ENCODE data around the gene RAP1GAP.

Gene RAP1GAP

DNA sequence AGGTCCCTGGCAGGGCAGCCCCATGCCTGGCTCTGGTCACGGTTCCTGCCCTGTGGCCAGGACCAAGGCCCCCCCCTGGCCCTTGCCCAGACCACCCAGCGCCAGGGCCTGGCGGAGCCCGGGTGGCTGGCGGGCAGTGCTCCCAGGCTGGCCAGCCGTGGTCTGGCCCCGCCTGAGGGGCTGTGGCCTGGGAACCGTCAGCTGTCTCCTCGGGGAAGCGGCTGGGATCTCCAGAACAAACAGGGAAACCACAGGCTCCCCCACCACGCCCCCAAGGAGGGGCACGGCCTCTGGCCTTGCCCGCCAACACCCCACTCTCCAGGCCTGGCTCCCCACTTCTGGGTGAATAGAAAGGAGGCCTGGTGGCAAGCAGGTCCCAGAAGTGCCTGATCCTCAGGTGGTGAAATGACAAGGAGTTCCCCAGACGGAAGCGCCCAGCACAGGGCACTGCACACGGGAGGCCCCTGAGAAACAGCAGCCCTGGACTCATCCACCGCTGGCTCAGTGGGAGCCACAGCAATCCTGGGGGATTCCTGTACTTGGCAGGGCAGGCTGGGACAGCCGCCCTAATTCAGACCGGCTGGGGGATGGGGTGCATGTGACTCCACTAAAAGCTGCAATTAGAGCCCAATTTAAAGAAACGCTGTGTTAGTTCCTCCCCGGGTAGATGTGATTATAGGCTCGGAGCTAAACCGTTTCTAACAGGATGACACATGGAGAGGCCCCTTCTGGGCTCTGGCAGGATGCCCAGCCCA, 78.9 kb downstream of the RAP1GAP start:
- Histone ChIP-seq H3K36me3 (no peaks in the 10 kb centered on the region), H3K4me1 (ENCODE audit: control insufficient read depth in 1 of 2, insufficient read depth in 1 of 2, low read depth in 1 of 2, low read length in 1 of 2) (peaks cover 76 to 80% of the 10 kb centered on the region in 2 experiments), H3K27ac (peak overlapping the region; percentile 89), H3K27me3 (no peaks in the 10 kb centered on the region), H3K4me3 (ENCODE audit: low read depth in 1 of 2, low read length in 1 of 2) (peak overlapping the region; percentile 43 to 54), H3K9me3 (no peaks in the 10 kb centered on the region)
- TF ChIP-seq, protein P1, sequence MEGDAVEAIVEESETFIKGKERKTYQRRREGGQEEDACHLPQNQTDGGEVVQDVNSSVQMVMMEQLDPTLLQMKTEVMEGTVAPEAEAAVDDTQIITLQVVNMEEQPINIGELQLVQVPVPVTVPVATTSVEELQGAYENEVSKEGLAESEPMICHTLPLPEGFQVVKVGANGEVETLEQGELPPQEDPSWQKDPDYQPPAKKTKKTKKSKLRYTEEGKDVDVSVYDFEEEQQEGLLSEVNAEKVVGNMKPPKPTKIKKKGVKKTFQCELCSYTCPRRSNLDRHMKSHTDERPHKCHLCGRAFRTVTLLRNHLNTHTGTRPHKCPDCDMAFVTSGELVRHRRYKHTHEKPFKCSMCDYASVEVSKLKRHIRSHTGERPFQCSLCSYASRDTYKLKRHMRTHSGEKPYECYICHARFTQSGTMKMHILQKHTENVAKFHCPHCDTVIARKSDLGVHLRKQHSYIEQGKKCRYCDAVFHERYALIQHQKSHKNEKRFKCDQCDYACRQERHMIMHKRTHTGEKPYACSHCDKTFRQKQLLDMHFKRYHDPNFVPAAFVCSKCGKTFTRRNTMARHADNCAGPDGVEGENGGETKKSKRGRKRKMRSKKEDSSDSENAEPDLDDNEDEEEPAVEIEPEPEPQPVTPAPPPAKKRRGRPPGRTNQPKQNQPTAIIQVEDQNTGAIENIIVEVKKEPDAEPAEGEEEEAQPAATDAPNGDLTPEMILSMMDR (IDR thresholded peaks at IDR 0.05): no peak

DNA sequence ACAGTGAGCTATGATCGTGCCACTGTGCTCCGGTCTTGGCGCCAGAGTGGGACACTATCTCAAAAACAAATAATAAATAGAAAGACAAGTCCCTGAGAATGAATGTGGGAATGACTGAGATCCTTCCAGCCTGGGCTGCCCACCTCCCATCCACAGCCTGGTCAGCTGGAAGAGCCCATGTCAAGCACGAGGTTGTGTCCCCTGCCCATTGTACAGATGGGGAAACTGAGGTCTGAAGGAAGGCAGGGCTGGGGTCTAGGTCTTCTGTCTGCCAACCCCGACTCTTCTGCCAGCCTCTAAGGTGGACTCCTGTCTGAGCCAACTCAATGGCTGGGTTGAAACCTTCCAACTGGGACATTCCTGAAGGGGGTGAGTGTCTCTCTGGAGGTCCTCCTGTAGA, 79.5 kb downstream of the RAP1GAP start:
- H3K27ac ChIP-seq: peak overlapping the region; percentile 89
- H3K9me3 ChIP-seq: no peaks in the 10 kb centered on the region
- H3K36me3 ChIP-seq: no peaks in the 10 kb centered on the region
- peaks cover 76 to 80% of the 10 kb centered on the region in 2 experiments for H3K4me1 ChIP-seq (ENCODE audit: control insufficient read depth in 1 of 2, insufficient read depth in 1 of 2, low read depth in 1 of 2, low read length in 1 of 2)
- H3K27me3 ChIP-seq: no peaks in the 10 kb centered on the region
- peak overlapping the region; percentile 43 to 54 for H3K4me3 ChIP-seq (ENCODE audit: low read depth in 1 of 2, low read length in 1 of 2)
- TF ChIP-seq, protein P1 (IDR thresholded peaks at IDR 0.05): no peak

DNA sequence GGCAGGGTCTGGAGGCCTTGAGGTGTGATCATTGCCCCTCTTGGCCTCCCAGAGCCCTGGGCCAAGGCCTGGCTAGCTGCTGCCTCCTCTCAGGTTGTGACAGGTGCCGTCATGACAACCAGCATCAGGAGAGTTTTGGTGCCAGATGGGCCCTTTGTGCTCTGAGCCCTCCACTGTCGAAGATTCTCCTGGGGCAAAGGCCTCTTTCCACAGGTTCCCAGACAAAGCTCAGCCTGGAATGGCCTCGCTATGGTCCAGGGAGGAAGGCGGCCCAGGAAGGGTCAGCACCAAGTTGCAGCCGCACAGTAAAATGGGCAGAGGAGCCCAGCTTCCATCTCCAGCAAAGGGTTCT, 81.6 kb downstream of the RAP1GAP start:
- Histone ChIP-seq H3K27me3 (no peaks in the 10 kb centered on the region), H3K9me3 (no peaks in the 10 kb centered on the region), H3K4me1 (ENCODE audit: control insufficient read depth in 1 of 2, insufficient read depth in 1 of 2, low read depth in 1 of 2, low read length in 1 of 2) (peaks cover 90 to 92% of the 10 kb centered on the region in 2 experiments), H3K36me3 (no peaks in the 10 kb centered on the region), H3K27ac (peak overlapping the region; percentile 39), H3K4me3 (ENCODE audit: low read depth in 1 of 2, low read length in 1 of 2) (no peak overlapping the region)
- TF ChIP-seq, protein P1 (IDR thresholded peaks at IDR 0.05): no peak

DNA sequence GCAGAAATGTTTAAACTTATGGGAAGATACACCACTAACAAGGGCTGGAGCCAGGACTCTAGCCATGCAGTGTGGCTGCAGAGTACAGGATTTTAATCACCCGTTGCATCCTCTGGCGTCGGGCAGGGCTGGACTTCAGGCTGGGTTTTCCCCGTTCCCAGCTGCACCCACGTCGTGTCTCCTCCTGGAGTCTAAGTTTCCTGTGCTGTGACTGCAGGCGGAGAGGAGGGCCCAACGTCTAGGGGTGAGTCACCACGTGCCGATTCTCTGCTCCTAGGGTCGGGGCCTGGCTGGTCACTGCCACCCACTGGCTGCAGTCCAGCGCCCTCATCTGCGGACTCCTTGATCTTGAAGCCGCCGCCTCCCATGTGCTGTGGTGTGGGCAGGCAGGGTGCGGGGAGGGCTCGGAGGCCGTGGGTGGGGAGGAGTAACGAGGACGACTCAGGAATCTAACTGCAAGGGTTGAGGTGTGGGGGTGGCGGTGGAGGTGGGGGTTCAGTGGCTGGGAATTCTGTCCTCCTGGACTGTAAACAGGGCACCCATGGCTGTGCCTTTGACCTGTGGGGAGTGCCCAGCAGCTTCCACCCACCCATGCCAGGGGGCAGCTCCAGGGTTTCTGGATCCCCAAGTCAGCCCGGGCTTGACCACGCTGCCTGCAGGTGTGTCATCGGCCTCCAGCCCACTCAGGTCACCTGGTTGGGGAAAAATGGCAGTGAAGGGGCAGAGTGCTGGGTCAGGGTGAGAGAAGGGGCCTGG, 82.1 kb downstream of the RAP1GAP start:
- Histone ChIP-seq H3K9me3 (no peaks in the 10 kb centered on the region), H3K36me3 (no peaks in the 10 kb centered on the region), H3K27me3 (no peaks in the 10 kb centered on the region), H3K27ac (peak overlapping the region; percentile 51), H3K4me1 (ENCODE audit: control insufficient read depth in 1 of 2, insufficient read depth in 1 of 2, low read depth in 1 of 2, low read length in 1 of 2) (peaks cover 90 to 96% of the 10 kb centered on the region in 2 experiments), H3K4me3 (ENCODE audit: low read depth in 1 of 2, low read length in 1 of 2) (no peak overlapping the region)
- TF ChIP-seq, protein P1 (IDR thresholded peaks at IDR 0.05): no peak

DNA sequence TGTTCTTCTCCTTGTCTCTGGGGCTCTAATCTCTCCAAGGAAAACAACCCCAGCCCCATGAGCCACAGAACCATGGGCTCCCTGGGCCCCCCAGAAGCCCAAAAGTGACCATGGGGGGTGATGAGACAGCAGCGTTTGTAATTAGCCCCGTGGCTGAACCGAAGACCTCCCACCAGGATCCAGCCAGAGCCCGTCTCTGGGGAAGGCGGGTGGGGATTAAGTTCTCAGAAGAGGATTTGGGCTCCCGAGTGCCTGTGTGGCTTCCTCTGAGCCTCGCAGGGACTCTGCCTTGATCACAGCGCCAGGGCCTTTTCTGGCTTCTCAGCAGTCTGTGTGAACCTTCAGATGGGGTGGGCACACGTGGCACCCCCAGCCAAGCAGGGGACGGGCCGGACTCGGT, 82.9 kb downstream of the RAP1GAP start:
- H3K4me3 ChIP-seq (ENCODE audit: low read depth in 1 of 2, low read length in 1 of 2): no peak overlapping the region
- TF ChIP-seq, protein P1 (IDR thresholded peaks at IDR 0.05): no peak
- no peaks in the 10 kb centered on the region for H3K27me3 ChIP-seq
- peak overlapping the region; percentile 51 for H3K27ac ChIP-seq
- no peaks in the 10 kb centered on the region for H3K36me3 ChIP-seq
- H3K4me1 ChIP-seq (ENCODE audit: control insufficient read depth in 1 of 2, insufficient read depth in 1 of 2, low read depth in 1 of 2, low read length in 1 of 2): peaks cover 90 to 96% of the 10 kb centered on the region in 2 experiments
- H3K9me3 ChIP-seq: no peaks in the 10 kb centered on the region

Data from neutrophil (primary cell).